ENCODE measurements around the gene EDRF1.

EDRF1 gene

DNA sequence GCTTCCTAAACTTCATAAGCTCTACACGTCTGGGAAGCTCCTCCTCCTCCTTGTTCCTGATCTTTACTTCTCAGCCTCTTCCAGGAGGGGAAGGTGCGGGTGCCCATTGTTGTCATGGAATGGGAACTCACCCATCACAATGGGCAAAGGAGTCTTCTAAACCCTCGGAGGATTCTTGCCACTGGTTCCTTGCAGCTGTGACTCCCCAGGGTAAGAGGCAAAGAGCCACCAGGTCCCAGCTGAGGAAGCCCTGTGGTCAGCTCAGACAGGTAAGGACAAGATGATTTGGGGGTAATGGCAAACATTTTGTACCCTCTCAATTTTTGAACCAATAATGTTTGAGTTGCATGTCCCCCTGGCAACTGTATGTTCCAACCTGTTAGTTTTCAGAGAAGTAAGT, 36.4 kb upstream of the EDRF1 start, which contains the start of gene TEX36:
TSS of gene TEX36 (minus strand) at position 101 of the 400 bp plus-strand sequence. CDS start 174 bp downstream, outside the sequence.
- Histone ChIP-seq H3K9me3 (replicated peaks; ENCODE audit: insufficient read depth, low read length) (no peaks in the 10 kb centered on the region), H4K20me1 (ENCODE audit: insufficient read depth, low read length) (no peaks in the 10 kb centered on the region), H3K27ac (ENCODE audit: low read length) (no peak within 1 kb of the TSS), H3K79me2 (ENCODE audit: low read length) (no peaks in the 10 kb centered on the region), H3K4me2 (ENCODE audit: low read depth, low read length) (no peak within 1 kb of the TSS), H3K4me3 (ENCODE audit: low read length) (no peak within 1 kb of the TSS), H2AFZ (ENCODE audit: low read length) (no peak within 1 kb of the TSS), H3K27me3 (replicated peaks; ENCODE audit: insufficient read depth, low read length) (no peaks in the 10 kb centered on the region; the same call in 1 of the 2 replicates), H3K9ac (ENCODE audit: low read length) (no peak within 1 kb of the TSS), H3K9me2 (replicated peaks; ENCODE audit: insufficient read depth, low read length) (no peaks in the 10 kb centered on the region), H3F3A (ENCODE audit: insufficient read depth, low read length) (no peaks in the 10 kb centered on the region), H3K36me3 (replicated peaks; ENCODE audit: insufficient read depth, low read length) (no peaks in the 10 kb centered on the region), H3K4me1 (ENCODE audit: low read length) (no peaks in the 10 kb centered on the region)
- TF ChIP-seq, protein P1, sequence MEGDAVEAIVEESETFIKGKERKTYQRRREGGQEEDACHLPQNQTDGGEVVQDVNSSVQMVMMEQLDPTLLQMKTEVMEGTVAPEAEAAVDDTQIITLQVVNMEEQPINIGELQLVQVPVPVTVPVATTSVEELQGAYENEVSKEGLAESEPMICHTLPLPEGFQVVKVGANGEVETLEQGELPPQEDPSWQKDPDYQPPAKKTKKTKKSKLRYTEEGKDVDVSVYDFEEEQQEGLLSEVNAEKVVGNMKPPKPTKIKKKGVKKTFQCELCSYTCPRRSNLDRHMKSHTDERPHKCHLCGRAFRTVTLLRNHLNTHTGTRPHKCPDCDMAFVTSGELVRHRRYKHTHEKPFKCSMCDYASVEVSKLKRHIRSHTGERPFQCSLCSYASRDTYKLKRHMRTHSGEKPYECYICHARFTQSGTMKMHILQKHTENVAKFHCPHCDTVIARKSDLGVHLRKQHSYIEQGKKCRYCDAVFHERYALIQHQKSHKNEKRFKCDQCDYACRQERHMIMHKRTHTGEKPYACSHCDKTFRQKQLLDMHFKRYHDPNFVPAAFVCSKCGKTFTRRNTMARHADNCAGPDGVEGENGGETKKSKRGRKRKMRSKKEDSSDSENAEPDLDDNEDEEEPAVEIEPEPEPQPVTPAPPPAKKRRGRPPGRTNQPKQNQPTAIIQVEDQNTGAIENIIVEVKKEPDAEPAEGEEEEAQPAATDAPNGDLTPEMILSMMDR (IDR thresholded peaks at IDR 0.05; ENCODE audit: low read length) = no peak
- no peak for TF ChIP-seq EZH2 (optimal IDR thresholded peaks at IDR 0.05; ENCODE audit: low read depth, low read length)
- no peak for TF ChIP-seq EZH2phosphoT487 (IDR thresholded peaks at IDR 0.05; ENCODE audit: low read length)
- no peak for DNase-seq

DNA sequence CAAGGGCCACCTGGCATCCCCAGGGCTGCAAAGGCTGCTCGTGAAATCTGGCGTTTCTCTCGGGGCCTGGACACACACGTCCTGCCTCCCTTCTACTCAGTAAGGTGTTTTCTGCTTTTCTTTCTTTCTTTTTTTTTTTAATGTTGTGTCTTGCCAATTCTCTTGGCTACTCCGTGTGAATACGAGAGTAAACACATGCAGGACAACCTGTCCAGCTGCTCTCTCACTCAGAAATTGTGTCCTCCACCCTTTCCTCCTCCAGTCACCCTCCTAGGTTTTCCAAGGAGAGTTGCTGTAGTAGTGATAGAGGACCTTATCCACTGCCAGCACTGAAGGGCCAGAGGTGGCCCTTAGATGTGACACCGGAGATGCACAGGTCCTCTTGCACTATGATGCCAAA, 35.7 kb upstream of the EDRF1 start:
- no peak for DNase-seq
- H4K20me1 ChIP-seq (ENCODE audit: insufficient read depth, low read length) = no peaks in the 10 kb centered on the region
- H3K4me2 ChIP-seq (ENCODE audit: low read depth, low read length) = no peak overlapping the region
- TF ChIP-seq, protein P1 (IDR thresholded peaks at IDR 0.05; ENCODE audit: low read length) = no peak
- TF ChIP-seq EZH2 (optimal IDR thresholded peaks at IDR 0.05; ENCODE audit: low read depth, low read length) (no peak), EZH2phosphoT487 (IDR thresholded peaks at IDR 0.05; ENCODE audit: low read length) (no peak)
- no peaks in the 10 kb centered on the region for H3F3A ChIP-seq (ENCODE audit: insufficient read depth, low read length)
- no peak overlapping the region for H3K9ac ChIP-seq (ENCODE audit: low read length)
- H3K27me3 ChIP-seq (replicated peaks; ENCODE audit: insufficient read depth, low read length) = no peaks in the 10 kb centered on the region; the same call in 1 of the 2 replicates
- H3K79me2 ChIP-seq (ENCODE audit: low read length) = no peaks in the 10 kb centered on the region
- H3K36me3 ChIP-seq (replicated peaks; ENCODE audit: insufficient read depth, low read length) = no peaks in the 10 kb centered on the region
- no peak overlapping the region for H3K4me3 ChIP-seq (ENCODE audit: low read length)
- no peaks in the 10 kb centered on the region for H3K9me2 ChIP-seq (replicated peaks; ENCODE audit: insufficient read depth, low read length)
- no peak overlapping the region for H3K27ac ChIP-seq (ENCODE audit: low read length)
- no peaks in the 10 kb centered on the region for H3K4me1 ChIP-seq (ENCODE audit: low read length)
- H2AFZ ChIP-seq (ENCODE audit: low read length) = no peak overlapping the region
- no peaks in the 10 kb centered on the region for H3K9me3 ChIP-seq (replicated peaks; ENCODE audit: insufficient read depth, low read length)

DNA sequence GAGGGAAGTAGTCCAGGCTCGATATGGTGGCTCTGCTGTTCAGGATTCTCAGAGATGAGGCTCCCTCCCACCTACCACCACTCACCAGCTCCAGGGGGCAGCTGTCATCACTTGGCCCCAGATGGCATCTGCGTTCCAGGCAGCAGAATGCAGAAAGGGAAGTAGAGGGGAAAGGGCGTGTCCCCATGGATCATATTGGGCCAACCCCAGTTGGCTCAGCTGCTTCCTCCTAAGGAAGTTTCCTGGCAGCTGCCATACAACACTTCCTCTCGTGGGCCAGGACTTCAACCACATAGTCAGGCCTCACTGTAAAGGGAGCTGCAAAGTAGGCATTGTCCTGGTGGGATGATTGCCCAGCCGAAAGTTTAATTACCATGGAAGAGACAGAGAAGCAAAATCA, 34.9 kb upstream of the EDRF1 start:
- no peaks in the 10 kb centered on the region for H3K36me3 ChIP-seq (replicated peaks; ENCODE audit: insufficient read depth, low read length)
- no peak overlapping the region for H3K4me3 ChIP-seq (ENCODE audit: low read length)
- H3K9me3 ChIP-seq (replicated peaks; ENCODE audit: insufficient read depth, low read length) = no peaks in the 10 kb centered on the region
- H2AFZ ChIP-seq (ENCODE audit: low read length) = no peak overlapping the region
- H3K27me3 ChIP-seq (replicated peaks; ENCODE audit: insufficient read depth, low read length) = no peaks in the 10 kb centered on the region; the same call in 1 of the 2 replicates
- DNase-seq = no peak
- TF ChIP-seq EZH2 (optimal IDR thresholded peaks at IDR 0.05; ENCODE audit: low read depth, low read length) = no peak
- TF ChIP-seq, protein P1 (IDR thresholded peaks at IDR 0.05; ENCODE audit: low read length) = no peak
- no peak for TF ChIP-seq EZH2phosphoT487 (IDR thresholded peaks at IDR 0.05; ENCODE audit: low read length)
- H3K4me1 ChIP-seq (ENCODE audit: low read length) = no peaks in the 10 kb centered on the region
- no peak overlapping the region for H3K27ac ChIP-seq (ENCODE audit: low read length)
- H3F3A ChIP-seq (ENCODE audit: insufficient read depth, low read length) = no peaks in the 10 kb centered on the region
- no peak overlapping the region for H3K4me2 ChIP-seq (ENCODE audit: low read depth, low read length)
- no peaks in the 10 kb centered on the region for H3K79me2 ChIP-seq (ENCODE audit: low read length)
- no peak overlapping the region for H3K9ac ChIP-seq (ENCODE audit: low read length)
- H4K20me1 ChIP-seq (ENCODE audit: insufficient read depth, low read length) = no peaks in the 10 kb centered on the region
- H3K9me2 ChIP-seq (replicated peaks; ENCODE audit: insufficient read depth, low read length) = no peaks in the 10 kb centered on the region
